ENCODE measurements around the gene SLC13A3.

The SLC13A3 gene

GRCh38 chr20:46551522-46552381 is 99.5 kb downstream of the SLC13A3 start:
- DNase-seq, result no peak

GRCh38 chr20:46550461-46550860 is 100.8 kb downstream of the SLC13A3 start, which contains the start of gene OCSTAMP:
Gene OCSTAMP, minus strand, starts transcription at chr20:46550654. Its CDS starts 94 bp downstream, at chr20:46550560.
- no peak for DNase-seq

- DNase-seq, result no peak
Observed at GRCh38 chr20:46549188-46549972, 101.9 kb downstream of the SLC13A3 start.

GRCh38 chr20:46548688-46549087 is 102.6 kb downstream of the SLC13A3 start:
- DNase-seq, result no peak

- no peak for DNase-seq
Observed at GRCh38 chr20:46547995-46548394, 103.3 kb downstream of the SLC13A3 start.

- DNase-seq, result no peak
Observed at GRCh38 chr20:46546936-46547335, 104.3 kb downstream of the SLC13A3 start.

- no peak for DNase-seq
Observed at GRCh38 chr20:46546298-46546697, 105.0 kb downstream of the SLC13A3 start.

- no peak for DNase-seq
Observed at GRCh38 chr20:46545827-46546138, 105.5 kb downstream of the SLC13A3 start.

GRCh38 chr20:46545077-46545826 is 106.0 kb downstream of the SLC13A3 start:
- DNase-seq, result no peak

GRCh38 chr20:46544576-46544975 is 106.7 kb downstream of the SLC13A3 start:
- DNase-seq, result no peak

- DNase-seq, result no peak
Observed at GRCh38 chr20:46543959-46544358, 107.3 kb downstream of the SLC13A3 start.

- no peak for DNase-seq
Observed at GRCh38 chr20:46543033-46543432, 108.2 kb downstream of the SLC13A3 start.

GRCh38 chr20:46541229-46541935 is 109.9 kb downstream of the SLC13A3 start:
- no peak for DNase-seq

- no peak for DNase-seq
Observed at GRCh38 chr20:46539113-46539512, 112.1 kb downstream of the SLC13A3 start.

GRCh38 chr20:46530640-46531039 is 120.6 kb downstream of the SLC13A3 start:
- no peak for DNase-seq

- DNase-seq, result no peak
Observed at GRCh38 chr20:46523696-46524328, 127.4 kb downstream of the SLC13A3 start.

- no peak for DNase-seq
Observed at GRCh38 chr20:46523108-46523507, 128.2 kb downstream of the SLC13A3 start.

- peak; percentile 18 for DNase-seq
Observed at GRCh38 chr20:46520976-46521579, 130.2 kb downstream of the SLC13A3 start.

- no peak for DNase-seq
Observed at GRCh38 chr20:46520540-46520939, 130.7 kb downstream of the SLC13A3 start.

- no peak for DNase-seq
Observed at GRCh38 chr20:46519471-46520068, 131.7 kb downstream of the SLC13A3 start.

Data from NCI-H1048 (cell line).